Inferior parietal cortex (tissue), 1 donor: ENCODE measurements around the gene ARFRP1.
A peak's percentile ranks its signal among the peaks of the same experiment; 100 is the strongest.
"Not testable (repeated sequence)": the region's sequence is repeated elsewhere in the genome, so short reads cannot be mapped to it uniquely, and the experiment has no call there.

Experiments
- DNase-seq: peaks from one replicate; pipeline ENCODE4 v3.0.0-alpha.2; 2016; ENCODE audit errors: extremely low spot score

The ARFRP1 gene

GRCh38 chr20:63675681-63676368, 32.0 kb downstream of the ARFRP1 start:
- DNase-seq: no peak

- DNase-seq: no peak
Measured at GRCh38 chr20:63673951-63674350, 33.8 kb downstream of the ARFRP1 start.

DNA sequence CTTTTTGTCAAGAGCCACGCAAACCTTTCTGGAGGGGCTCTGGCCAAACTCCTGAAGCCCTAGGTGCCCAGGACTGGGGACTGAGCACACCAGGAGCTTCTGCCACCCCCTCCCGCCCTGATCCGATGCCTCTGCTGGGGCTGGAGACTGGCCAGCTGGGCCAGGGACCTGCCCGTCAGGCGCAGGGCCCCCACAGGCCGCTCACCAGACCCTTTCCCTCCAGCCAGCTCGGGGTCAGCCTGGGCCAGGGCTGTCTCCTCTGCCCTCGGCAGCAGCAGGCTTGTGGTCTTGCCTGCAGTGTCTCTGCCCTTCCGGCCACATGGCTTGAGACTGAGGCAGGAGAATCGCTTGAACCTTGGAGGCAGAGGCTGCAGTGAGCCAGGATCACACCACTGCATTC, 35.1 kb downstream of the ARFRP1 start:
- DNase-seq: no peak

DNA sequence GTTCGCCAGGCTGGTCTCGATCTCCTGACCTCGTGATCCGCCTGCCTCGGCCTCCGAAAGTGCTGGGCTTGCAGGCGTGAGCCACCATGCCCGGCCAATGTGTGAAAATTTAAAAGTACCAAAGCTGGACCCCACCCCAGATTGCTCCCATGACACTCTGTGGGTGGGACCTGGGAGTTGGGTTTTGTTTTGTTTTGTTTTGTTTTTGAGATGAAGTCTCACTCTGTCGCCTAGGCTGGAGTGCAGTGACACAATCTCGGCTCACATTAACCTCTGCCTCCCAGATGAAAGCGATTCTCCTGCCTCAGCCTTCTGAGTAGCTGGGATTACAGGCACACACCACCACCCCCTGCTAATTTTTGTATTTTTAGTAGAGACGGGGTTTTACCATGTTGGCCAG, 36.1 kb downstream of the ARFRP1 start:
- not testable (repeated sequence) for DNase-seq

DNA sequence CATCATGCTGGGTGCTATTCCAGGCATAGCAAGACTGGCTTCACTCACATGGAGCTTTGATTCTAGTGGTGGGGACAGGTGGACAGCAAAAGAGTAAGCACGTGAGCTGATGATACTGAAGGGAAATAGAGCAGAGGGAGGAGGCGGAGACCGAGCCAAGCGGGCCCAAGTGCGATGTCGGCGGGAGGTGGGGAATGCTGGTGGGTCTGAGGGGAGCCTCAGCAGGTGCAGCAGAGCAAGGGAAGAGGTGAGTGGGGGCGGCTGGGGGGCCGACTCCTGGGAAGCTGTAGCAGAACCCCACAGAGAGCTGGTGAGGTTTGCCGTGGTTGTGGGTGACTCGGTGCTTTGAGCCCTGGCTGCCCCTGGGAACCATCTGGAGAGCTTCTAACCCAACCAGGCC, 39.4 kb downstream of the ARFRP1 start:
- DNase-seq: no peak

- no peak for DNase-seq
Measured at GRCh38 chr20:63667858-63668257, 39.9 kb downstream of the ARFRP1 start.

DNA sequence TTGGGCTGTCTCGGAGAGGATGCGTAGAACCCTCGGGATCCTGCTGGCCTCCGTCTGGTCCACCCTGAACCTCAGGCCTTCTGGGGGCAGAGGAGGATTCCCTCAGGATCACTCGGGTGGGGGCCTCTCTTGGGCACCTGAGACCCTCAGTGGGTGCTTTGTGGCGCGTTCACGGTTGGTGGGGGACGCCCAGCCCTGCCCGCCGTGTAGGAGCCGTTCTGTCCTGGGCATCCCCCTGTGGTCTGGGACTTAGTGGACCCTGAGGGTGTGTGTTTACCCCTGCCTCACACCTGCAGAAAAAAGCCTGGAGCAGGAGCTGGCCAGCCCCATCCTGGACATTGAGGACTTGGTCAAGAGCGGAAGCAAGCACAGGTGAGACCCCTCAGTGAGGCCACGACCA, 42.1 kb downstream of the ARFRP1 start:
- no peak for DNase-seq

- DNase-seq: no peak
Measured at GRCh38 chr20:63664861-63665594, 42.7 kb downstream of the ARFRP1 start.

DNA sequence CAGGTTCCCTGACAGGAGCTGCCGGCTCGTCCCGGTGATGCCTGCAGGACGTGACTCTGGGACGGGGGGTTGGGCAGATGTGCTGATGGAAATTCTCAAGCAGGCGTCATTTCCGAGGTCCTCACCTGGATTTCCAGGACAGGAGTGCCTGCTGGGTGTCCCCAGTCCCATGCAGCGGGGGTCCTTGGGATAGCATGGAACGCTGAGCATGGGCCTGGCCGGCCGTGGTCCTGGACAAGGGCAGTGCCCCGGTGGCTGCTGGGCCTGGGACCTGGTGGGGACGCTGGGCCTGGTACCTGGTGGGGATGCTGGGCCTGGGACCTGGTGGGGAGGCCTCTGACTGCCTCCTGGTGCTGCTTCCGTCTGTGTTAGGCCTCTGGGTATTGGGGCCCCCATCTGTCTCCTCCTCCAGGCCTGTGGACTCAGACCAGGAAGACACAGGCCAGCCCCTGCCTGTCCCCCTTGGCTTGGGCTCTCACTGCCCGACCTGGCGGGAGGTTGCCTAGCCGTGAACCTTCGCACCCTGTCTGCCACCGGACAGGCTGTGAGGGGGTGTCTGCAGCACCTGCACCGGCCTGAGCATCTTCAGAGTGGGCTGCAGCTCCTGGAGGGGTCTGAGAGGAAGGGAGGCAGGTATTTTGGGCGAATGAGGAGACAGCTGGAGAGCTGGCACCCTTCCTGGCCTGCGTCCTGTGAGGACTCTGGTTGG, 43.5 kb downstream of the ARFRP1 start:
- no peak for DNase-seq

GRCh38 chr20:63663332-63664066, 44.3 kb downstream of the ARFRP1 start:
- DNase-seq: no peak

DNA sequence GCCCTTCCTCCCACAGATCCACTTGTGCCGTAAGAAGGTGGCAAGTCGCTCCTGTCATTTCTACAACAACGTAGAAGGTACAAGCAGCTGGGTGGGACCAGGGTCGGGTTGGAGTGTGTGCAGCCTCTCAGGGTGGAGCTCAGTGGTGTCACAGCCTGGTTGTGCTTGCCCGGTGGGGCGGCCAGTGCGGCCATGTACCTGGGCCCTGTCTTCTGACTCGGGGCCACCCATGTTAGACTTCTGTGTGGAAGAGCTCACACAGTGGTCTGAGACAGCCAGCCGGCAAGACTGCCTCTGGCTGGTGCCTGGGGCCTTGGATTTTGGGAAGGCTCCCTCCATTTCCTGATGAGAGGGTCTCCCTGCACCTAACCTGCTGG, 45.0 kb downstream of the ARFRP1 start:
- no peak for DNase-seq

DNA sequence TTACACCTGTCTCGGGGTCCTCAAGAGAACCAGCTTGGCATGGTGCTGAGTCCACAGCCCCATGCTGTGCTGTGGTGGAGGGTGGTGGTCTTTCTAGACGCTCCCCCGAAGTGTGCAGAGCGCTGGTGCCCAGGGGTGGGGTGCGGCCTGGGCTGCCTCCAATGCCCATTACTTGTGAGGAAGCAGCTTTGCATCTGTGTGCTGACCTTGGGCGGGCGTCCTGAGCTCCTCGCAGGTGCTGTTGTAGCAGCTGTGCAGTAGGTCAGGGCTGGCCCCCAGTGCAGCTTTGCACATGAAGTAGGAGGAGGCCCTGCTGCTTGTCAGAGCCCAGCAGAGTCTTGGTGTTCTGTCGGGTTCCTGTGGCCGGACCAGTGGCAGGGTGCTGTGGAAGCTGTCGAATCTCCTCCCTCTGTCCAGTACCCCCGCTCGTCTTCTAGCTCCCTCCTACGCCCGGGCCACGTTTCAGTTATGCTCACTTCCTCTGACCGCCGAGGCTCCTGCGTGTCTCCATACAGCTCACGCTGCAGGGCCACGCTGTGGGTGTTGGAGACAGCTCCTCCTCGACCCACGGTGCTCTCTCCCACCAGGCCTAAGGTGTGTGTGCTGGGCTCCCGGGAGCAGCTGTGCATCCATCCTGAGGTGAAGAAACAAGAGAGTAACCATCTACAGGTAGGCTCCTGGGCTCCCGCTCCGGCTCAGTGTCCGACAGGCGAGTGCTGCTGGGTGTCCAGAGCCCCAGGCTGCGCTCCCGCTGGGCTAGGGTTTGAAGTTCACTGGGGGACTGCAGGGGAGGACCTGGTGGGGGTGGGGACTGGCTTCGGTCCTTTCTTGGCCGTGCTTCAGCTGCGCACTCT, 45.6 kb downstream of the ARFRP1 start:
- no peak for DNase-seq

GRCh38 chr20:63661108-63661507, 46.7 kb downstream of the ARFRP1 start:
- no peak for DNase-seq

DNA sequence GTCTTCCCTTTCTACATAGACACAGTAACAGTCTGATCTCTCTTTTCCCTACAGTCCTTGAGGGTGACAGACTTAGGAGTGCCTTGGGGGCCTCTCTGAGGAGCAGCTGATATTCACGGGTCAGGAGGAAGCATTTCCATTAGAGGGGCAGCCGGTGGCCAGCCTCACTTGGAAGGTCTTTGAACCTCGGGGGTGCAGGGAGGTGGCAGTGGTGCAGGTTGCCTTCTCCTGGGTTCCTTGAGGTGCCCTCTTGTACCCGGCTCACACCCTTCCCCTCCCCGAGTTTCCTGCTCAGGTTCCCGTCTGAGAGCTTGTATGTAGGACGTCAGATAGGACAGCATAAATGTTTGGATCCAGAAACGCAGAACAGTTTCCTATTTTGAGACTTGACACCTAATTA, 47.2 kb downstream of the ARFRP1 start:
- no peak for DNase-seq

GRCh38 chr20:63660174-63660573, 47.6 kb downstream of the ARFRP1 start:
- DNase-seq: not testable (repeated sequence)

GRCh38 chr20:63659370-63659769, 48.4 kb downstream of the ARFRP1 start:
- no peak for DNase-seq

- no peak for DNase-seq
Measured at GRCh38 chr20:63658749-63659187, 49.0 kb downstream of the ARFRP1 start.

DNA sequence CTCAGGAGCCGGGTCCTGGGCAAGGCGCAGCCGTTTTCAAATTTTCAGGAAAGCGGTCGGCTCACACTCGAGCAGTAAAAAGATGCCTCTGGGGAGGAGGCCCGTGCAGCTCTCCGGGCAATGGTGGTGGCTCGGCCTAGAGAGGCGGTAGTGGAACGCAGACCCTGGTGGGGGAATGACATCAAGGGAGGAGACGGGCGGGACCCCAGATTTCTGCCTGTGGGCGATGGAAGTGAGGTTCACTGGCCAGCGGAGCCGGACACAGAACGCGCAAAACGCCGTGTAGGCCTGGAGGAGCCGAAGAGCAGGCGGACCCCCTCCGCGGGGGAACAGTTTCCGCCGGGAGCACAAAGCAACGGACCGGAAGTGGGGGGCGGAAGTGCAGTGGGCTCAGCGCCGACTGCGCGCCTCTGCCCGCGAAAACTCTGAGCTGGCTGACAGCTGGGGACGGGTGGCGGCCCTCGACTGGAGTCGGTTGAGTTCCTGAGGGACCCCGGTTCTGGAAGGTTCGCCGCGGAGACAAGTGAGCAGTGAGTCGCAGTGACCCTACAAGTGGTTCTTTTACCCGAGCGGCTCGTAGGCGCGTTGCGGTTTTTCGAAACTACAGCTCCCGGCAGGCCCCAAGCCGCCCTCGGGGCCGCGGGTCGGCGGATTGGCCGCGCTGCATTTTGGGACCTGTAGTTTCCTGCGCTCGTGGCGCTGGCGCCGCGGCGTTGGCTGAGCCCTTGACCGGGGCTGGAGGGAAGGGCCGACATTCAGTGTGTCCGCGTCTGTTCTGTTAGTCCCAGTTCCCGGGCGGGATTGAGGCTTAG, 49.6 kb downstream of the ARFRP1 start, which contains the start of gene RTEL1:
Gene RTEL1 (plus strand): TSS at position 376 of the 812 bp plus-strand sequence. CDS start 1,091 bp downstream, outside the sequence.
- DNase-seq: peak; percentile 94

- no peak for DNase-seq
Measured at GRCh38 chr20:63657260-63657936, 50.4 kb downstream of the ARFRP1 start.

GRCh38 chr20:63656451-63656850, 51.3 kb downstream of the ARFRP1 start:
- no peak for DNase-seq
